OCI-LY1 (cell line): ENCODE measurements around the gene CAV1.

Experiments
- H2AFZ ChIP-seq: fragments of 200-600 bp; sonication (generic), shearing (Covaris generic); 2 replicates; pipeline ENCODE4 v1.6.0; 2014; ENCODE audit warnings: antibody characterized with exemption, mild to moderate bottlenecking, low read length
- H3F3A ChIP-seq: fragments of 200-600 bp; sonication (generic), shearing (Covaris generic); 2 replicates; pipeline ENCODE4 v1.6.0; 2014; ENCODE audit warnings: mild to moderate bottlenecking, antibody characterized with exemption, low read length, moderate library complexity; ENCODE audit not compliant: insufficient read depth
- H3K27ac ChIP-seq: fragments of 200-600 bp; sonication (generic); 2 replicates; pipeline ENCODE4 v1.5.1; 2014; ENCODE audit warnings: low read length, mixed run types, mild to moderate bottlenecking, low read depth; ENCODE audit not compliant: poor library complexity, severe bottlenecking
- H3K27me3 ChIP-seq: fragments of 200-600 bp; sonication (generic); 2 replicates; pipeline ENCODE4 v1.6.0; 2014; ENCODE audit warnings: antibody characterized with exemption, mild to moderate bottlenecking, low read length, moderate library complexity; ENCODE audit not compliant: insufficient read depth
- H3K36me3 ChIP-seq: fragments of 200-600 bp; sonication (generic); 2 replicates; pipeline ENCODE4 v1.6.1; 2014; ENCODE audit warnings: mild to moderate bottlenecking, antibody characterized with exemption, low read length, moderate library complexity, mixed read lengths; ENCODE audit not compliant: insufficient read depth
- H3K4me1 ChIP-seq: fragments of 200-600 bp; sonication (generic); 2 replicates; pipeline ENCODE4 v1.5.1; 2014; ENCODE audit warnings: mild to moderate bottlenecking, low read length, moderate library complexity; ENCODE audit not compliant: insufficient read depth, severe bottlenecking
- H3K4me2 ChIP-seq: fragments of 200-600 bp; sonication (generic), shearing (Covaris generic); 2 replicates; pipeline ENCODE4 v1.6.1; 2014; ENCODE audit warnings: low read length
- H3K4me3 ChIP-seq: fragments of 200-600 bp; sonication (generic); 2 replicates; pipeline ENCODE4 v1.5.1; 2014; ENCODE audit warnings: low read length, low read depth, mild to moderate bottlenecking, mixed read lengths; ENCODE audit not compliant: poor library complexity, severe bottlenecking
- H3K79me2 ChIP-seq: fragments of 200-600 bp; shearing (Covaris generic); 2 replicates; pipeline ENCODE4 v1.6.1; 2016; ENCODE audit warnings: mixed run types, low read length, mixed read lengths; ENCODE audit not compliant: insufficient read depth
- H3K9ac ChIP-seq: fragments of 200-600 bp; sonication (generic), shearing (Covaris generic); 2 replicates; pipeline ENCODE4 v1.6.1; 2014; ENCODE audit warnings: mild to moderate bottlenecking, low read length, mixed read lengths
- H3K9me2 ChIP-seq: fragments of 200-600 bp; sonication (generic), shearing (Covaris generic); 2 replicates; pipeline ENCODE4 v1.6.1; 2014; ENCODE audit warnings: low read depth, mild to moderate bottlenecking, low read length, mixed read lengths
- H3K9me3 ChIP-seq: fragments of 200-600 bp; shearing (Covaris generic); 2 replicates; pipeline ENCODE4 v1.6.1; 2014; ENCODE audit warnings: low read length, mixed read lengths
- H4K20me1 ChIP-seq: fragments of 200-600 bp; sonication (generic), shearing (Covaris generic); 2 replicates; pipeline ENCODE4 v1.6.0; 2016; ENCODE audit warnings: mild to moderate bottlenecking, low read length; ENCODE audit not compliant: insufficient read depth
- CTCF ChIP-seq: fragments of 200-600 bp; sonication (generic), shearing (Covaris generic); IDR thresholded peaks from 2 replicates; pipeline ENCODE4 v1.5.1; 2017; ENCODE audit warnings: mild to moderate bottlenecking, antibody characterized with exemption, low read length, moderate library complexity, mixed read lengths
- EZH2 ChIP-seq: fragments of 200-600 bp; sonication (generic), shearing (Covaris generic); IDR thresholded peaks from 2 replicates; pipeline ENCODE4 v1.8.0; 2017; ENCODE audit warnings: borderline replicate concordance, mixed run types, mild to moderate bottlenecking, antibody characterized with exemption, low read length, moderate library complexity, mixed read lengths

CAV1 gene

DNA sequence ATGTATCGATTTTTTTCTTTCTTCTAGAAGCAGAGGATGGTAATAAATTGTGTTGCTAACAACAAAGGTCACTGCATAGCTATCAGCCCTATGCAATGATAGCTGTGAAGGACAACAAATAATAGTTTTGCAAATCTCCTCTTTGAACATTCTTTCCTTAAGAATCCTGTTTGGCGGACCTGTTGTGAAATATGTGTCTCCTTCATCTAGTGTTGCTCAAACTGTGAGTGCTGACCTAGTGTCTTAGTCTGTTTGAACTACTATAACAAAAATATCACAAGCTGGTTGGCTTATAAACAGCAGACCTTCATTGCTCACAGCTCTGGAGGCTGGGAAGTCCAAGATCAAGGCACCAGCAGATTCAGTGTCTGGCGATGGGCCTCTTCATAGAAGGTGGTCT lies 53.7 kb downstream of the CAV1 start:
- H3F3A ChIP-seq: no peaks in the 10 kb centered on the region
- no peak overlapping the region for H2AFZ ChIP-seq
- H3K4me1 ChIP-seq: peaks cover 14% of the 10 kb centered on the region
- no peaks in the 10 kb centered on the region for H3K9me2 ChIP-seq
- H3K27ac ChIP-seq: no peak overlapping the region
- no peak overlapping the region for H3K4me3 ChIP-seq
- H3K79me2 ChIP-seq: no peaks in the 10 kb centered on the region
- H3K36me3 ChIP-seq: no peaks in the 10 kb centered on the region
- H3K4me2 ChIP-seq: no peak overlapping the region
- H3K9ac ChIP-seq: no peak overlapping the region
- no peaks in the 10 kb centered on the region for H3K9me3 ChIP-seq
- H4K20me1 ChIP-seq: no peaks in the 10 kb centered on the region
- no peak for TF ChIP-seq EZH2
- no peak for TF ChIP-seq CTCF
- H3K27me3 ChIP-seq: no peaks in the 10 kb centered on the region

DNA sequence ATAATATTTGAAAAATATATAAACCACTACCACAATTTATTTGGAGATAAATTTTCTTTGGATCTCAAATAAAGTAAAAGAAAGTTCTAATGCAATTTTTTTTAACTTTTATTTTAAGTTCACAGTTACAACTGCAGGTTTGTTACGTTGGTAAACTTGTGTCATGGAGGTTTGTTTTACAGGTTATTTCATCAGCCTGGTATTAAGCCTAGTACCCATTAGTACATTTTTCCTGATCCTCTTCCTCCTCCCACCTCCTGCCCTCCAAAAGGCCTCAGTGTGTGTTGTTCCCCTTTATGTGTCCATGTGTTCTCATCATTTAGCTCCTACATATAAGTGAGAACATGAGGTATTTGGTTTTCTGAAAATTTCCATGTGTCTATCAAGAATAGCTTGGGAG lies 54.5 kb downstream of the CAV1 start:
- H3K9me3 ChIP-seq: no peaks in the 10 kb centered on the region
- no peak for TF ChIP-seq EZH2
- TF ChIP-seq CTCF: no peak
- no peaks in the 10 kb centered on the region for H3K9me2 ChIP-seq
- no peak overlapping the region for H2AFZ ChIP-seq
- no peaks in the 10 kb centered on the region for H4K20me1 ChIP-seq
- no peak overlapping the region for H3K4me2 ChIP-seq
- H3F3A ChIP-seq: no peaks in the 10 kb centered on the region
- H3K27ac ChIP-seq: no peak overlapping the region
- no peaks in the 10 kb centered on the region for H3K36me3 ChIP-seq
- H3K4me1 ChIP-seq: peaks cover 14% of the 10 kb centered on the region
- H3K27me3 ChIP-seq: no peaks in the 10 kb centered on the region
- H3K79me2 ChIP-seq: no peaks in the 10 kb centered on the region
- no peak overlapping the region for H3K9ac ChIP-seq
- H3K4me3 ChIP-seq: no peak overlapping the region

DNA sequence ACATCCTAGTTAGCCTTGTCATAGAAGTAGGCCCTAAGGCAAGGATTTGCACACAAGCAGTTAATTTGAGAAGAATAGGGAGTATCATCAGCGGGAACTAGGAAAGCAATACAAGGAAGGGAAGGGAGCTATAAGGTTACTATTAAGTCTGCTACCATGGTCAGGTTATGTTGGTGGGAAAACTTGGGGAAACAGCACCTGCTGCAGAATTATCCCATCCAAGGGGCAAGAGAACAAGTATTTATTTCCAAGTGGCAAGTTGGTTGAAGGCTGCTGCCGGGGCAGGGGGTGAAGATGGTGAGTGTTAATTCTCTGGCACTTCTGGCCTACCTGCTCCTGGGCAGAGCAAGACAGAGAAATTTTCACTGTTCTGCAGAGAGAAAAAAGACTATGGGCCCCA lies 55.0 kb downstream of the CAV1 start:
- TF ChIP-seq CTCF (no peak), EZH2 (no peak)
- H3K79me2 ChIP-seq: no peaks in the 10 kb centered on the region
- no peaks in the 10 kb centered on the region for H4K20me1 ChIP-seq
- no peak overlapping the region for H3K9ac ChIP-seq
- H3K9me3 ChIP-seq: no peaks in the 10 kb centered on the region
- no peak overlapping the region for H3K4me2 ChIP-seq
- no peak overlapping the region for H2AFZ ChIP-seq
- H3K27ac ChIP-seq: no peak overlapping the region
- no peaks in the 10 kb centered on the region for H3K9me2 ChIP-seq
- H3F3A ChIP-seq: no peaks in the 10 kb centered on the region
- H3K4me1 ChIP-seq: peaks cover 14% of the 10 kb centered on the region
- H3K36me3 ChIP-seq: no peaks in the 10 kb centered on the region
- H3K4me3 ChIP-seq: no peak overlapping the region
- H3K27me3 ChIP-seq: no peaks in the 10 kb centered on the region
